ENCODE results near the gene FAT1.

The FAT1 gene

DNA sequence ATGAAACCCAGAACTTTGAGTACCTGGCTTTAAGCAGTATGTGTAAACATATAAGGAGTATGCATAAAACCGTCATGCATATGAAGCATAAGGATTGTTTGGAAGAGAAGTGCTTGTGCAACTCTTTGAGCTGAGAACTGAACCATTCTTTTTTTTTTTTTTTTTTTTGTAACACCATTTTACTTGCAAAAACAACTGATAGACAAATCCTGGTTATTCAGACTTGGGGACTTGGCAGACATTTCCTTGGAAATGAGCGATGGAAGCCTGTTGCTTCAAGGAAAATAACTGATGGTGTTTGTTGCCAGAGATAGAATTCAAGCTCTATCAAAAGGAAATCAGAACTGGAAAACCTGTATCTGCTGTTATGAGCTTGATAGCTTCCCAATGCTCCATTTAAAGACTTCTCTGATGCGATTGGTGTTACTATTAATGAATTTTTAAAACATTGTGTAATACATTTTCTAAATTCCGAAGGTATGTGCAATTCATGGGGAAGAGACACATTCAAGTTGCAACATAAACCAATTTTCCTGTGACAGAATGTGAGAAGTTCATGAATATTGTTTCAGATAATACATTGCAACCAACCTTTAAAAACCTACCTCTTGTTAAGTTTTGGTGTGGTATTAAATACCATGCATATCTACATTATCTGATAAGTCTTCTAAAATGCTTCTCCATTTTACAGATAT is 47.0 kb upstream of the FAT1 start:
- Histone ChIP-seq H3K27me3 (ENCODE audit: control insufficient read depth, low read length) (no peaks in the 10 kb centered on the region), H3K4me3 (ENCODE audit: low read length) (no peak overlapping the region), H3K4me1 (ENCODE audit: control insufficient read depth, low read length) (no peaks in the 10 kb centered on the region), H3K27ac (ENCODE audit: low read depth, low read length) (no peak overlapping the region), H3K4me2 (ENCODE audit: low read length) (no peak overlapping the region), H3K36me3 (ENCODE audit: control insufficient read depth, low read length) (no peaks in the 10 kb centered on the region), H3K9me2 (replicated peaks; ENCODE audit: control insufficient read depth, low read length) (no peaks in the 10 kb centered on the region), H3F3A (ENCODE audit: control insufficient read depth, insufficient read depth) (no peaks in the 10 kb centered on the region), H3K9me3 (ENCODE audit: control insufficient read depth, insufficient read depth, low read length) (no peaks in the 10 kb centered on the region), H3K79me2 (ENCODE audit: control insufficient read depth, low read length) (no peaks in the 10 kb centered on the region), H4K20me1 (ENCODE audit: control insufficient read depth, insufficient read depth, low read depth, low read length) (no peaks in the 10 kb centered on the region)
- TF ChIP-seq EZH2phosphoT487 (IDR thresholded peaks at IDR 0.05; ENCODE audit: borderline replicate concordance, low read length) (no peak), CTCF (IDR thresholded peaks at IDR 0.05; ENCODE audit: low read depth, low read length, poor library complexity, severe bottlenecking) (no peak)

GRCh38 chr4:186767794-186768193 is 44.1 kb upstream of the FAT1 start:
- no peaks in the 10 kb centered on the region for H3K27me3 ChIP-seq (ENCODE audit: control insufficient read depth, low read length)
- no peaks in the 10 kb centered on the region for H3F3A ChIP-seq (ENCODE audit: control insufficient read depth, insufficient read depth)
- TF ChIP-seq CTCF (IDR thresholded peaks at IDR 0.05; ENCODE audit: low read depth, low read length, poor library complexity, severe bottlenecking) (no peak), EZH2phosphoT487 (IDR thresholded peaks at IDR 0.05; ENCODE audit: borderline replicate concordance, low read length) (no peak)
- H4K20me1 ChIP-seq (ENCODE audit: control insufficient read depth, insufficient read depth, low read depth, low read length): no peaks in the 10 kb centered on the region
- H3K4me2 ChIP-seq (ENCODE audit: low read length): no peak overlapping the region
- H3K4me3 ChIP-seq (ENCODE audit: low read length): no peak overlapping the region
- no peaks in the 10 kb centered on the region for H3K79me2 ChIP-seq (ENCODE audit: control insufficient read depth, low read length)
- no peaks in the 10 kb centered on the region for H3K4me1 ChIP-seq (ENCODE audit: control insufficient read depth, low read length)
- H3K27ac ChIP-seq (ENCODE audit: low read depth, low read length): no peak overlapping the region
- H3K9me3 ChIP-seq (ENCODE audit: control insufficient read depth, insufficient read depth, low read length): no peaks in the 10 kb centered on the region
- no peaks in the 10 kb centered on the region for H3K9me2 ChIP-seq (replicated peaks; ENCODE audit: control insufficient read depth, low read length)
- H3K36me3 ChIP-seq (ENCODE audit: control insufficient read depth, low read length): no peaks in the 10 kb centered on the region

DNA sequence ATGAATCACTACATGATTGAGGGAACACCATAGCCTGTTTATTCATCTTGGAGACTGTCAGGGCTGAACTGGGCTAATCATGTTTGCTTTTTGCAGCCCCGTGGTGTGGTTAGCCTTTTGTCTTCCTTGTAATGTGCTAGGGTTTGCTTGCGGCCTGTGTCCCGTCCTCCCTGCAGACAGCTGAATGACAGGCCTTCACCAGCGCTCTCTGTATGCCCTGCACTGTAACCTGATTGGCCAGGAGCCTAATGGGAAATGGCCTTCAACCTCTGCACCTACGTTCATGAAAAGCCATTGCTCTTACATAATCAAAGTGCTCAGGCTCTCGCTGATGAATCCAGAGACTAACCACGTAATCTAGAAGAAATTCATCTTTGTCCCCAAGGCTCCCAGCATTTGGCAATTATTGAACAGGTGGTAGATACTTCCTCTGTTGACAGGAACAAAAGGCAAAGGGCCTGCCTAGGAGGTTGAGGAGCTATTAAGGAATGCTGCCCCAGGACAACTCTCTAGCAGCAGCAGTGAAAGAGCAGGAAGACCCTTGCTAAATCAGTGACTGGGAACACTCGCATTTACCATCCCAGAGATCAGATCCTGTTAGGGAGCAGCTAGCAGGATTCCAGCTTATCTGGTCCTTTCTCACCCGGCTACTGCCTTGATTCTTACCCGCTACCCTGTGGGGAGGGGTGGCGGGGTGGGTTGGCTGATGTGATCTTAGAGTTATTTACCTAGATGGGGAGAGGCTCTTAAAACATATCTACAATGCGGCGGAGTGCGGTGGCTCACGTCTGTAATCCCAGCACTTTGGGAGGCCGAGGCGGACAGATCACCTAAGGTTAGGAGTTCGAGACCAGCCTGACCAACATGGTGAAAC is 42.3 kb upstream of the FAT1 start:
- no peak overlapping the region for H3K27ac ChIP-seq (ENCODE audit: low read depth, low read length)
- no peak overlapping the region for H3K4me2 ChIP-seq (ENCODE audit: low read length)
- no peaks in the 10 kb centered on the region for H3K27me3 ChIP-seq (ENCODE audit: control insufficient read depth, low read length)
- H3F3A ChIP-seq (ENCODE audit: control insufficient read depth, insufficient read depth): no peaks in the 10 kb centered on the region
- H3K9me2 ChIP-seq (replicated peaks; ENCODE audit: control insufficient read depth, low read length): no peaks in the 10 kb centered on the region
- no peaks in the 10 kb centered on the region for H3K36me3 ChIP-seq (ENCODE audit: control insufficient read depth, low read length)
- no peaks in the 10 kb centered on the region for H4K20me1 ChIP-seq (ENCODE audit: control insufficient read depth, insufficient read depth, low read depth, low read length)
- H3K9me3 ChIP-seq (ENCODE audit: control insufficient read depth, insufficient read depth, low read length): no peaks in the 10 kb centered on the region
- no peak overlapping the region for H3K4me3 ChIP-seq (ENCODE audit: low read length)
- no peaks in the 10 kb centered on the region for H3K79me2 ChIP-seq (ENCODE audit: control insufficient read depth, low read length)
- TF ChIP-seq CTCF (IDR thresholded peaks at IDR 0.05; ENCODE audit: low read depth, low read length, poor library complexity, severe bottlenecking): no peak
- TF ChIP-seq EZH2phosphoT487 (IDR thresholded peaks at IDR 0.05; ENCODE audit: borderline replicate concordance, low read length): no peak
- no peaks in the 10 kb centered on the region for H3K4me1 ChIP-seq (ENCODE audit: control insufficient read depth, low read length)

Data from DOHH2 (cell line).